Stimulated activated CD8-positive, alpha-beta memory T cell treated with anti-CD3 and anti-CD28 coated beads, Interleukin-7, amount 100 ng/mL, for 24 hours (primary cell): ENCODE results near the gene GLS.

Experiments used
- DNase-seq: peaks from one replicate; pipeline ENCODE4 v3.0.0-alpha.2; 2020; ENCODE audit warnings: low read depth

The GLS gene

GRCh38 chr2:190970873-190971506 lies 90.4 kb downstream of the GLS start:
- no peak for DNase-seq

- DNase-seq = no peak
Observed at GRCh38 chr2:190972213-190972612, 91.6 kb downstream of the GLS start.

- DNase-seq = no peak
Observed at GRCh38 chr2:190972846-190973245, 92.2 kb downstream of the GLS start.

GRCh38 chr2:190973262-190973661 lies 92.6 kb downstream of the GLS start:
- no peak for DNase-seq

GRCh38 chr2:190973726-190974628 lies 93.4 kb downstream of the GLS start:
- no peak for DNase-seq

GRCh38 chr2:190974629-190975361 lies 94.2 kb downstream of the GLS start:
- no peak for DNase-seq

GRCh38 chr2:190976521-190976920 lies 95.9 kb downstream of the GLS start:
- no peak for DNase-seq

GRCh38 chr2:190977505-190977904 lies 96.9 kb downstream of the GLS start:
- DNase-seq = no peak

GRCh38 chr2:190978389-190979053 lies 97.9 kb downstream of the GLS start:
- DNase-seq = no peak

- no peak for DNase-seq
Observed at GRCh38 chr2:190979906-190980629, 99.4 kb downstream of the GLS start.

GRCh38 chr2:190980630-190981209 lies 100.1 kb downstream of the GLS start:
- no peak for DNase-seq

GRCh38 chr2:190981333-190981732 lies 100.7 kb downstream of the GLS start:
- no peak for DNase-seq

- DNase-seq = no peak
Observed at GRCh38 chr2:190981733-190982132, 101.1 kb downstream of the GLS start.

GRCh38 chr2:190982262-190983034 lies 101.8 kb downstream of the GLS start:
- DNase-seq = no peak

GRCh38 chr2:190984595-190984994 lies 104.0 kb downstream of the GLS start:
- DNase-seq = no peak

GRCh38 chr2:190986221-190986953 lies 105.8 kb downstream of the GLS start:
- no peak for DNase-seq

- no peak for DNase-seq
Observed at GRCh38 chr2:190987116-190987515, 106.5 kb downstream of the GLS start.

- no peak for DNase-seq
Observed at GRCh38 chr2:190987938-190988337, 107.3 kb downstream of the GLS start.

GRCh38 chr2:190988910-190989309 lies 108.3 kb downstream of the GLS start:
- DNase-seq = no peak

- DNase-seq = no peak
Observed at GRCh38 chr2:190990132-190990531, 109.5 kb downstream of the GLS start.
